GM21825 (cell line): ENCODE results near the gene GOLGA6C.
"Not testable (repeated sequence)": the region's sequence is repeated elsewhere in the genome, so short reads cannot be mapped to it uniquely, and the experiment has no call there.

Experiments used
- ATAC-seq: cut with Tn5 transposase; IDR thresholded peaks from one replicate; pipeline ENCODE4 v1.9.1; 2021; ENCODE audit warnings: mild to moderate bottlenecking, moderate library complexity; ENCODE audit not compliant: unreplicated experiment

Gene GOLGA6C

GRCh38 chr15:75314552-75315290 lies 56.6 kb downstream of the GOLGA6C start:
- ATAC-seq, result no peak

- ATAC-seq, result not testable (repeated sequence)
Measured at GRCh38 chr15:75319231-75319897, 61.2 kb downstream of the GOLGA6C start.
